NCI-H187 treated with DMSO at 0.1 percent for 48 hours (cell line): ENCODE data around the gene RNF157.

Source experiments
- DNase-seq: peaks from one replicate; lab custom pipeline; 2025; lab: John Stamatoyannopoulos, UW

Gene RNF157

GRCh38 chr17:76139801-76140660 is 100.3 kb downstream of the RNF157 start:
- DNase-seq, result no peak

GRCh38 chr17:76138896-76139752 is 101.2 kb downstream of the RNF157 start:
- no peak for DNase-seq

GRCh38 chr17:76138234-76138895 is 101.9 kb downstream of the RNF157 start:
- DNase-seq, result no peak

- DNase-seq, result no peak
These were observed 102.7 kb downstream of the RNF157 start for GRCh38 chr17:76137351-76138233.

GRCh38 chr17:76137001-76137350 is 103.3 kb downstream of the RNF157 start:
- DNase-seq, result no peak

- no peak for DNase-seq
These were observed 103.9 kb downstream of the RNF157 start for GRCh38 chr17:76136276-76137000.

GRCh38 chr17:76135810-76136188 is 104.5 kb downstream of the RNF157 start:
- DNase-seq, result no peak

- DNase-seq, result no peak
These were observed 105.1 kb downstream of the RNF157 start for GRCh38 chr17:76134911-76135809.

- DNase-seq, result no peak
These were observed 107.5 kb downstream of the RNF157 start for GRCh38 chr17:76132574-76133338.

GRCh38 chr17:76131692-76132573 is 108.4 kb downstream of the RNF157 start:
- no peak for DNase-seq

- DNase-seq, result no peak
These were observed 109.1 kb downstream of the RNF157 start for GRCh38 chr17:76131051-76131691.

- DNase-seq, result no peak
These were observed 109.8 kb downstream of the RNF157 start for GRCh38 chr17:76130473-76130872.

- DNase-seq, result no peak
These were observed 114.4 kb downstream of the RNF157 start for GRCh38 chr17:76125922-76126321.

GRCh38 chr17:76125391-76125675 is 115.0 kb downstream of the RNF157 start:
- no peak for DNase-seq

GRCh38 chr17:76124582-76125390 is 115.5 kb downstream of the RNF157 start:
- no peak for DNase-seq

- no peak for DNase-seq
These were observed 116.3 kb downstream of the RNF157 start for GRCh38 chr17:76123749-76124581.
